HS-27A (cell line): ENCODE results near the gene CDRT4.
"Not testable (repeated sequence)": the region's sequence is repeated elsewhere in the genome, so short reads cannot be mapped to it uniquely, and the experiment has no call there.

ENCODE experiments used
- DNase-seq: peaks from one replicate; pipeline ENCODE4 v3.0.0-alpha.2; 2012; ENCODE audit warnings: low read depth, missing footprints

The CDRT4 gene

GRCh38 chr17:15456972-15457722 lies 10.3 kb downstream of the CDRT4 start:
- peak; percentile 74 for DNase-seq

GRCh38 chr17:15456496-15456895 lies 10.9 kb downstream of the CDRT4 start:
- no peak for DNase-seq

- DNase-seq: no peak
These were observed 13.1 kb downstream of the CDRT4 start for GRCh38 chr17:15454346-15454745.

- DNase-seq: no peak
These were observed 13.6 kb downstream of the CDRT4 start for GRCh38 chr17:15453782-15454181.

GRCh38 chr17:15453246-15453645 lies 14.2 kb downstream of the CDRT4 start:
- no peak for DNase-seq

DNA sequence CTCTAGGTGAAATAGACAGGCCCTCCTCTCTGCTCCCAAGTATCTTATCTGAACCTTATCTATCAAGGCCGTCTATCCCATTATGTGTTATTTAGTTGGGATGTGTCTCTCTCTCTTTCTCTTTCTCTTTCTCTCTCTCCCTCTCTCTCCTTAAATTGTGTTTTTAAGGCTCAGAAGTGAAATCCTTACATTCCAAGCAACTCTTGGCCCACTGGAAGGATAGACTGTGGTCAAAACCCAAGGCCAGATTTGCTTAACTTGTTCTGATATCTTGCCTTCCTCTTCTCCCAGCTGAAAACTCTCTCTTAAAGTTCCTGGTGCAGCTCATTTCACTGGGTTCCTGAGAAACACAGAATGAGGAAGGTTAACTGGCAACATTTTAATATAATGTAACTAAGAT lies 14.7 kb downstream of the CDRT4 start:
- DNase-seq: no peak

DNA sequence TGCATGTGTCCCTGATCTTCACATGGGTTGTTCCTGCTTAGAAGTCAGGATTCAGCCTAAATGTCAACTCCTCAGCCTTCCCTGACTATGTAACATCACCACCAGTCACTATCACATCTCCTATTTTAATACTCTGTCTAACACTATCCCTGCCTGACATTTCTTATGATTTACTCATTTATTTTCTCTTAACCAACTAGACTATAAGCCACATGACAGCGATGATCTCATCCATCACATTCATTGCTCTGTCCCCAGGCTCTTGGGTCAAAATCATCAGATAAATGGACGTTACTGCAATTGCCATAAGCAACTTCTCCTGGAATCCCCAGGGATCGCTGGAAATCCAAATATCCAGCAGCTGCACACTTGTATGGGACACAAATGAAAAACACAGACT lies 15.7 kb downstream of the CDRT4 start:
- DNase-seq: no peak

GRCh38 chr17:15448580-15448956 lies 18.9 kb downstream of the CDRT4 start:
- no peak for DNase-seq

DNA sequence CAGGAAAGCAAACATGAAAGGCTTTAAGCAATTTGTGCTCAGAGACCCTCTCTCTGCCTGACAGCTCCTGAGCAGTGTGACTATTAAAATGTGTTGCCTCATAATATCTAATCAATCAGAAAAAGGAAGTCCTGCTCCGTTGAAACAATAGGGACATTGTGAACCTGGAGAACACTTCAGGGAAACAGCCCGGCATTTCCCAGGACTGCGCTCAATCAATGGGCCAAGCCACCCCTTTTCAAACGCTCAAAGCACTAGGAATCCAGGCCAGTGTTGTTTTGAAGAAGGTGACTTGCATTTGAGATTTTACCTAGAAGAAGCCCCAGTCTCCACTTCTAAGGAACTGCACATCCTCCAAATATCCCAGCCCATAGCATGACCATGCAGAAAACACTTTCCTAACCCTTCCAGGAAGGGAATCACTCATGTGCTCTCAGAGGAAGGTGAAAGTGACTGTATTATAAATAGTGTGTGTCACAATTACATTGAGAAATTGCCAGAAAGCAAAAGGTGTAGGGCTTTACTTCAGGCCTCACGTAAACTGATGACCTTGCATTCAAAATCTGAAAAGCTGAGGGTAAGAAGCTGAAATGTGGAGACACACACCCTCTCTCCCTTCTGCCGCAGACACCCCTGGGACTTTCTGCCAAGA lies 19.4 kb downstream of the CDRT4 start:
- no peak for DNase-seq

DNA sequence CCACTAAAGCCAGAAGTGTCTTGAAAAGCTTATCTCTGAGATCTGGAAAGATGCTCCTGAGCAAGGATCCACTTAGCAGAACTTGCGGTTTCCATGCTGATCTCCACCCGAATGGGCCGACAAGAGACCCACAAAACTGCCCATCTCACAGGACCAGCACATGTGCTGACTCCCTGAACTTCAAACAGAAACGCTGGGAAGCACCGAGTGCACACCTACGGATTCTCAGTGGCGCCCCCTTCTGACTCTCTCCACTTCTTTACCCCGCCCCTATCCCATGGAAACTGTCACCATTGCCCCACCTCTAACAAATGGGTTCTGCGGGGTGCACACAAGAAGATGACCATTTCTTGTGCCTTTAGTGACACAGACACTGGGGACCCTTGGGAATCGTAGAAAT lies 21.4 kb downstream of the CDRT4 start:
- DNase-seq: no peak

GRCh38 chr17:15444805-15445204 lies 22.6 kb downstream of the CDRT4 start:
- DNase-seq: peak; percentile 22

DNA sequence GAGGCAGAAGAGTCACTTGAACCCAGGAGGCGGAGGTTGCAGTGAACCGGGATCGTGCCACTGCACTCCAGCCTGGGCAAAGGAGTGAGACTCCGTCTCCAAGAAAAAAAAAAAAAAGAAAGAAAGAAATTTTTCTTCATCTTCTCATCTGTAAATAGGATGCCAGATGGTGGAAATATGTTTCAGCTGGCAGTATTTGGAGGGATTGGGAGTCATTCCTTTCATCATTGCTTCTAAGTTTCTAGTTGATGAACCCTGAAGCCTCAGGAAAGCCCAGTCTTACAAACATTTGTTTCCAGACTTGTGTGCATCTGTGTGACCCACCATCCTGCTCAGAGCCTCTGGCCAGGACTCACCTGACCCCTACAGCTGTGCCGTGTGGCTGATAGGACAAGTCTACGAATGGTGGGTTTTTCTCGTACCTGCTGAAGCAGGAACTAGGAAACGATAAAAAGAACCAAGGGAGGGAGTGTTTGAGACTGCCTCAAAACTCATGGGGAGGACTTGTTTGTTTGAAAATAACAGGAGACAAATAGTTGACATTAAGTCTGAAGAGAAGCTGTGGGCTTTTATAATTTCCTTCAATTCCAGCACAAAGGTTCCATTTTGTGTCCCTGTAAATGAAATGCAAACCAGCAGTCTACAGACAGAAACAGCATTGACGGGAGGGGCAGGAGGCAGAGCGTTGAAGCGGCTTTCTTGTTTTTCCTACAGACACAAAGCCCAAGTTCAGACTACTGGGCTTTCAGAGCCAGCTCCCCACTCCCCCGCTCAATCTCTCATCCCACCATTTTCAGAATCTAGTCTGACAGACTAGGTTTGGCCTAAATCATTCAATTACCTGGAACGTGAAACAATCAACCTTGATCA lies 24.9 kb downstream of the CDRT4 start:
- no peak for DNase-seq

DNA sequence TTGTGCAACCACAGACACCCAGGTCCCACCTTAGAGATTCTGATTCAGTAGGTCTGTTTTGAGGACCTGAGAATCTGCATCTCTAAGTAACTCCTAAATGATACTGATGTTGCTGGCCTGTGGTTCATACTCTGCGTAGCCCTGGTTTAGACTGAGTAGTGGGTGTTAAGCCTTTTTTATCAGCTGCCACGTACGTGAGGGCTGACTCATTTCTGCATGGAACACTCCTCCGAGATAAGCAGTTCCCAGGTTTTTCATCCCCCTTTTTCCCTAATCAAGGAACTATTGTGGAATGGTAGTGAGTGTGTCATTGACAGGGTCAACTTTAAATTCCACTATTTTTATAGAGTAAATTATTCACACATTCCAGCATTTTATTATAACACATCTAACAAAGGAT lies 26.1 kb downstream of the CDRT4 start:
- DNase-seq: no peak

- no peak for DNase-seq
These were observed 27.1 kb downstream of the CDRT4 start for GRCh38 chr17:15440347-15440746.

DNA sequence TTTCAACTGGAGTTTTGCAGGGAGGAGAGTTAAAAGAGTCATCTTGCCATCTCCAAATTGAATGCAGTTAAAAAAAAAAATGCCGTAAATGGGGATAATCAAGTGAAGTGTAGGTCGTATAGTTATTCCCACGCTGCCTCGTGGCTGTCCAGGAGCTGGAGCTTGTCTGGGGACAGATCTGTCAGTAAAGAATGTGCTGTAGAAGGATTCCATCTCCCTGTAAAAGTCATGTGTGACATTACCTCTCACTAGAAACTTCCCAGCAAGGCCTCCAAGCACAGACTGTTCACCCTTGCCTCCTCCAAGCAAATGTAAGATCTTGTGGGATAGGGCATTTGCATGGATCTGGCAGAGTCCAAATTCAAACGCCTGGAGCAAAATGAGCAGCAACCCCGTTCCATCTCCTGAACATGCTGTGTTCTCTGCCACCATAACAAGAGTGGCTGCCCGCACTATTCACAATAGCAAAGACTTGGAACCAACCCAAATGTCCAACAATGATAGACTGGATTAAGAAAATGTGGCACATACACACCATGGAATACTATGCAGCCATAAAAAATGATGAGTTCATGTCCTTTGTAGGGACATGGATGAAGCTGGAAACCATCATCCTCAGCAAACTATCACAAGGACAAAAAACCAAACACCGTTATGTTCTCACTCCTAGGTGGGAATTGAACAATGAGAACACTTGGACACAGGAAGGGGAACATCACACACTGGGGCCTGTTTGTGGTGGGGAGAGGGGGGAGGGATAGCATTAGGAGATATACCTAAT lies 28.0 kb downstream of the CDRT4 start:
- not testable (repeated sequence) for DNase-seq

DNA sequence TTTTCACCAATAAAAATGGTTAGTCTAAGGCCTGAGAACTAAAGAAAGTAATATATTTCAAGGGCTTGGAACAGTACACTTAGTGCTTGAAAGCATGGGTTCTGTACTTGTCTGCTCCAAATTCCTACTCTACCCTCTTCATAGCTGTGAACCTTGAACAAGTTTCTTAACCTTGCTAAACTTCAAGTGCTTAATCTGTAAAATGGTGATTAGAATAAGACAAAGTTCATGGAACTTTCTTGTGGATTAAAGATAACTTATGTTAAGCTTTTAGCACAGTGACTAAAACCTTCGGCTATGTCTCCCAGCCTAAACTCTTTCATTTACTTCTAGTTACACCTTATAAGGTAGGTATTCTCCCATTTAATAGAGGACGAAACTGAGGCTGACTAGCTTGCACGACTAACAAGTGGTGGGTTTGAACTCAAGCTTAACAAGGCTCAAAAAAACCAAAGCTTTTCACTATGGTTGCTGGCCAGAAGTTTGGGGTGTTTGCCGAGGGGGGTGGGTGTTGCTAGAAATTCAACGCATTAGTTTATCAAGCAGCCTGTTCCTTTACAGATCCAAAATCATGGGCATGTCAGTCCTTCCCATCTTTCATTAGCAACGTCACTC lies 28.8 kb downstream of the CDRT4 start:
- DNase-seq: no peak

DNA sequence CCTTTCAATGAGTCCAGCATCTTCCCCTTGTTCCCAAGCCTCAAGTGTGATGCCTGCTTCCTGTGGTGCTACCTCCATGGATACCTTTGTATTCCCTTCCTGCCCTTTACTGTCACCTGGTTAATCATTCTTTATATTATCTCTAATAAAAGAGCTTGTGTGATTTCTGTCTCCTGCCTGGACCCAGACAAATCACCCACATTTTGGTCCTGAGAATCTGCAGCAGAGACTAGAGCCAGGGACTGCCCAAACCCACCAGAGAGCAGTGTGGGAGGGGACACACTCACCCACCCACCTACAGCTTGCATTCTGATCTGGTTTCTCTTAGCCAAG lies 30.2 kb downstream of the CDRT4 start:
- DNase-seq: no peak

DNA sequence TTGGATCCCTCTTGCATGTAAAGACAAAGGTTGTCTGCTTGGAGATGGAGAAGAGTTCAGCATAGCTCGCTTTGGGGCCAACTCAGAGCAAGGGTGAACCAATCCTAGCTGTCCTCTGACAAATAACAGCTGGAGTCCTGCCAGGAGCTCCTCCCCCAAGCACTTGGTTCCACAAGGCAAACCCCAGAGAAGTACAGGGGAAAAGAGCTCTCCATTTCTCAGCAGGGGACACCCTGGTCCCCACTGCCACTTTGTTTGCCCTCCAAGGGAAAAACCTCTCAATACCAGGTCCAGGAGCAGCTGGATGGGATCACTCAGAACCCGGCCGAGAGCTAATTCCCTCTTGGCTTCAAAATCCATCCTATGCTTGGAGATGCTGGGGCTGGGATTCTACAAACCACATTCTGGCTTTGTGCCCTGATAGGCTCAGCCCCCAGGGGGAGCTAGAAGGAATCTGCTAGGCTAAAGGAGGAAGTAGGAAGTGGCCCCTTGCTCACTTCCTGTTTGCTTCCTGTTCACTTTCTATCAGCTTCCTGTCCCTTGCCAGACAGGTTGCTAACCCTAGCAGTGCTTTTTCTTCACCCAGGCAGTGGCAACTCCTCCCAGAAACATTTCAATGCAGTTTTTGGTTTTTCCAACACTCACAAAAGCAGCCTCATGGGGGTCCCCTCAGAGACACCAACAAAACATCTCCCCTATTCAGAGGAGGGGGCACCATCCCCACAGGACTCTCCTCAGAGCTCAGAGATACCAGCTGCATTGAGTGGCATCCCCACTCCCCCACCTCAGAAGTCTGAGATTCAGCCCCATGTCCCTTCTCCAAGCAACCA lies 30.7 kb downstream of the CDRT4 start:
- peak; percentile 33 for DNase-seq

- no peak for DNase-seq
These were observed 32.5 kb downstream of the CDRT4 start for GRCh38 chr17:15434956-15435355.

DNA sequence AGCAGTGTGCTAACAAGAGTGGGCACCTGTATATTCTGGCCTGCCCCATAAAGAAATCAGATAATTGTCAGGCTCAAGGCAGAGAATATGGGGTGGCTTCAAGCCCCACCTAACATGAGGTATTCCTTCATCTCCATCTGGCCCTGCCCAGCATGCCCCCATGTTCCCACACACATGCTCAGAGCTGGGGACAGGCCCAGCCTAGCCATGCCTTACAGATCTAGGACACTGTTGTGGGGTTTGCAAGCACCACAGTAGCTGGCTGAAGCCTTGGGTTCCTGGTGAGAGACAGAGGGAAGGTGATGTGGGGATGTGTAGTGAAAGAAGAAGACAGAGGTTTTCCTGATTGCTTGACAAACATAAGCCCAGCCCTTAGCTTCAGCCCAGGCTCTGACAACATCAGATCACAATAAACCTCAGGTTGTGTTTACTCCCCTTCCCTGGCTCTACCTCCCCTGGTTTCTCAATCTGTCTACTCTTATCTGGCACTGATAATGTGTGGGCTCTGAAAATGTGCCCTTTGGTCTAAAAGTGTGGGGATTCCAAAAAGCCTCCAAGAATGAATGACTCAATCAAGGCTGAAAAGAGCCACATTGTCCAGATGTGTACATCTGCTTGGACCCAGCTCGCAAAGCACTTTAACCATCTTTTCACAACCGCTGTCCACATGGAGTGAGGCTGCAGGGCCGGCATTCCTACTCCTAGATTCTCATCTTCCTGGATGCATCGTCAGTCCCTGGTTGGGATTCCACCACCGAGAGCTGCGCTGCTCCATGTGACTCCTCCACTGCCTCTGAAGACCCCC lies 34.4 kb downstream of the CDRT4 start:
- no peak for DNase-seq
